NCI-H1694 (cell line): Measurements from ENCODE around the gene UVRAG.

ENCODE experiments used
- DNase-seq: peaks from one replicate; lab custom pipeline; 2025; lab: John Stamatoyannopoulos, UW

The UVRAG gene

DNA sequence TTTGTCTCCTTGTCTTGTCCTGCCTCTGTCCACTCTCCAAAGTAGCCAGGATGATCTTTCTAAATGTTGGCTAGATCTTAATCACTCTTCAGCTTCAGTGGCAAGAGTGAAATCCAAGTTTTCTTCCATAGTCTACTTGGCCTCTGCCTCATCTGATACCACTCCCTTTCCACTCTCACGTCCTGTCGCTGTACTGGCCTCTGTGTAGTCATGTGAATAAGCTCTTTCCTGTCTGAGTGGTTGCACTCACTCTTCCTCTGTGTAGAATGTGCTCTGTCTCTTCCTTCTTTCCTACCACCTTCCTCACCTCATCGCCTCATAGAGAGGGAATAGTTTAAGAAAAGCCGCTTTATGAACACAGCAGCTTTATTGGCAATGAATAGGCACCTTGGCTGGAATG lies 304.8 kb downstream of the UVRAG start:
- no peak for DNase-seq

DNA sequence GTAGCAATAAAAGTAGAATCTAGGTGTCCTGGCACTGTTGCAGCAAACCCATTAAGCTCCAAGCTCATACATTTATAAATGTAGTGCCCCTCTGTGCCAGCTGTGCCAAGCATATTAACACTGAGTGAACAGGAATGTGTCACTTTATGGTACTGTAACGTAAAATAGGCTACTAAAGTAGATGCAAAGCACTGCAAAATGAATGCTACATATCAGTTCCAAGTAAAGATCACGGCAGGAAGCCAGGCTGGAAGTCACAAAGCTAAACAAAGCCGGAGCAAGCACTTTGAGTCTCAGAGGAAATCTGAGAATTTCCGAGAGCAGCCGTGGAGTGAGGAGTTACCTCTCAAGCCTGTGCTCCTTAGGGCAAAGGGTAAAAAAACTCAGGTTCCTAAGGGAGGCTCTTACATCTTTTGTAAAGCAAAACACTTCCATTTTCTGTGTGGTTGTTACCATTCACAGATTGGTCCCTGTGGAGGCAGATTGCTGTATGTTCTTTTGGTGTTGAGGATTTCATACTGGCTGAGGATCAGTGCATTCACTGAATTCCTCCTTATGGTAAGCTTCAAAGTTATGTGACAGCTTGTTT lies 305.6 kb downstream of the UVRAG start:
- no peak for DNase-seq

DNA sequence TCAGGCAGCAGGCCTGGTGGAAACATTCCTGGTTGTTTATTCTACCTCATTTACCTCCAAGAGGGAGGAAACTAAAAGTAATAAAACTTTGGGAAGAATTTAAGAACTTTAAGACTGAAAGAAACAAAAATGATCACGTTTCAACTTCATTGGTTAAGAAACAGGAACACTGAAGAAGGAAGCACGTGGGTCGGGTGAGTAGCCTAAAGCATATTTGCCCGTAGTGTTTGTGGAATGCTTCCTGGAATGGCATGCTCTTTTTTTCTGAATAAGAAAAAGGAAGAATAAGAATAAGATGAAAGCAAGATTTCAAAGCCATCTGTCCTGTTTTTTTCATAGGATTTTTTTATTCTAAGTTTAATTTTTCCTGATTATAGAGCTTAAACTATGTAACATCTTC lies 308.2 kb downstream of the UVRAG start:
- no peak for DNase-seq

DNA sequence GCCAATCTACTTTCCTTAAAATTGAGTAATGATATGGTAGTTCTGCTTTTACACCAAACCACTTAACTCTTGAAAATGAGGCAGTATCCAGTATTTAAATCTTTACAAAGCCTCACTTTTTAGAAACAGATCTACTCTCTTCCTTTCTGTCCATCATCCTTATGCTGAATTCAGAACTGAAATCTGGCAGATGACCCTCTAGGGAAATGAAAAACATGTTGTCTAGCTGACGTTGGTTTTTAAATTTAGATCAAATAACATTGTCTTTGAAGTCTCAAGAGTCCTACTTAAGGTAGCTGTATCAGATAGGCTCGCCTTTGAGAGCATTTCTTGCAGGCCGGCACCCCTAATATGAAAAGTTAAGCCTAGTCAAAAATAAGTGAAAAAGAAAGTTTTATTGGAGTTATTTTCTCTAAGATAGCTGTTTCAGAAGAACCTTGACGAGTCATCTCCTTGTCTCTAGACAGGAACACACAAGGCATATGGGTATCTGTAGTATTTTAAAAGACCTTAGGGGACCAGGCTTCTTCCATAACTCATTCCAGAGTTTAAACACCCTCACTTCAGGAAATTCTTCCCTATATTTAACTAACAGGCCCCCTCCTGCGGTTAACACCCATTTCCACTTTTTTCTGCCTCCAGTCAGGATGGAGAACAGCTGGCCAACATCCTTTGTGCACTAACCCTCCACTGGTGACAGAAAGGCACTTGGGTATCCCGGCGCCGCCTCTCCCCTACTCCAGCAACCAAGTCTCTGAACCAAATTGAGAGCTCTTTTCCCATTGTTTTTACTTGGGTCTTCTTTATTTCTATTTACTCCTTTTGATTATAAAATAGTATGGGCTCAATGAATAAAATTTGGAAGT lies 310.1 kb downstream of the UVRAG start:
- DNase-seq, result no peak

DNA sequence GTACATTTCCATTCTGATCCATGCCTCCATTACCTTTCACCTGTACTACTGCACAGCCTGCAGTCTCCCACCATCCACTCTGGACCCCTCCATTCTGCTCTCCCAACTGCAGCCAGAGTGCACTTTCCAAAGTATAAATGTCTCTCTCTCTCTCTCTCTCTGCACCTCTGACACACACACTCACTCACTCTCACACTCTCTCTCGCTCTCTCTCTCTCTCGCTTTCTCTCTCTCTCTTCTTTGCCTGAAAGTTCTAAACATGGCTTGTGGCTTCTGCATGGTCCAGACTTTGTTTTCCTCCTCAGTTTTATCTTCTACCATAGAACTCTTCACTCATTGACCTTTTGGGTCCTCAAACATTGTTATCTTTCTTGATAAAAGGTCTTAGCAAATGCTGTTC lies 314.7 kb downstream of the UVRAG start:
- no peak for DNase-seq

DNA sequence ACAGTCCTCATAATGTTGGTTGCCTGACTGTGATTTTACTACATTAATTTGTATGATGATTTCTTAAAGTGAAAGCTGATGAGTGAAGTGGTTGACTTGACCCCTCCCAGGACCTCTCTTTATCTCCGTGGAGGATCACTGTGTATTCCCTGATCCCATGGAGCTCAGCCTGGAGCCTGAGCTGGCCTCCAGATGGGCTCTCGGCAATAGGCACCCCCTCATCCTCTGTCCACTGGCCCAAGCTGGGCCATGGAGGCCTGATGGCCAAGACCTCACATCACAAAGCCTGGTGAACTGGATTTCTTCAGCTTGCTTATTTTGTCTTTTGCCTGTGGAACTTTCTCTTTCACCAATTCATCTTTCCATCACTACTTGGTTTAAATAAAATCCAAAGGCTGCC lies 316.1 kb downstream of the UVRAG start:
- no peak for DNase-seq

GRCh38 chr11:76131671-76132631 lies 316.9 kb downstream of the UVRAG start:
- no peak for DNase-seq

DNA sequence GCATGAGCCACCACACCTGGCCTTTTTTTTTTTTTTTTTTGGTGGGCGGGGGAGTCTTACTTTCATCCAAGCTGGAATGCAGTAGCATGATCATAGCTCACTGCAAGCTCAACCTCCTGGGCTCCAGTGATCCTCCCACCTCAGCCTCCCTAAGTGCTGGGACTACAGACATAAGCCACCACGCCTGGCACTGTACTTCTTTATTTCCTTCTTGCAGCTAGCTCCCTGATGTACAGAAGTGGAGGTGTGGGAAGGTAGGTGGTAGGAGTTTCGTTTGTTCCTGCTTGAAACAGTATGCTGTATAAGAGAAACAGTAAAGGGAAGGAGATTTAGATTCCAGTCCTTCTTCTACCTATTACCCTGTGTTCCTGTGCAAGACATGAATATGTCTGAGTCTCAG lies 319.2 kb downstream of the UVRAG start:
- no peak for DNase-seq

GRCh38 chr11:76135491-76135890 lies 320.5 kb downstream of the UVRAG start:
- peak; percentile 24 for DNase-seq

- DNase-seq, result no peak
Measured at GRCh38 chr11:76139314-76139713, 324.3 kb downstream of the UVRAG start.

DNA sequence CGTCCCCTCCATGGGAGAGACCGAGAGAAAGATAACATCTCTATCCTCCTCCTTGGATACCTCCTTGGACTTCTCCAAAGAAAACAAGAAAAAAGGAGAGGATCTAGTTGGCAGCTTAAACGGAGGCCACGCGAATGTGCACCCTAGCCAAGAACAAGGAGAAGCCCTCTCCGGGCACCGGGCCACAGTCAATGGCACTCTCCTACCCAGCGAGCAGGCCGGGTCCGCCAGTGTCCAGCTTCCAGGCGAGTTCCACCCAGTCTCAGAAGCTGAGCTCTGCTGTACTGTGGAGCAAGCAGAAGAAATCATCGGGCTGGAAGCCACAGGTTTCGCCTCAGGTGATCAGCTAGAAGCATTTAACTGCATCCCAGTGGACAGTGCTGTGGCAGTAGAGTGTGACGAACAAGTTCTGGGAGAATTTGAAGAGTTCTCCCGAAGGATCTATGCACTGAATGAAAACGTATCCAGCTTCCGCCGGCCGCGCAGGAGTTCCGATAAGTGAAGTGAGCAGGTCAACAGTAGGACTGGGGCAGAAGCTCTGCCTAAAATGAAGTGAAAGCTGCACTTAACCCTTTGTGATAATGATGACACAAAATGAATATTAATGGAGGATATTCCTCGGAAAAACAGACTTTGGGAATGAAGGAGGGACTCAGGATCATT lies 326.0 kb downstream of the UVRAG start:
- DNase-seq, result no peak

DNA sequence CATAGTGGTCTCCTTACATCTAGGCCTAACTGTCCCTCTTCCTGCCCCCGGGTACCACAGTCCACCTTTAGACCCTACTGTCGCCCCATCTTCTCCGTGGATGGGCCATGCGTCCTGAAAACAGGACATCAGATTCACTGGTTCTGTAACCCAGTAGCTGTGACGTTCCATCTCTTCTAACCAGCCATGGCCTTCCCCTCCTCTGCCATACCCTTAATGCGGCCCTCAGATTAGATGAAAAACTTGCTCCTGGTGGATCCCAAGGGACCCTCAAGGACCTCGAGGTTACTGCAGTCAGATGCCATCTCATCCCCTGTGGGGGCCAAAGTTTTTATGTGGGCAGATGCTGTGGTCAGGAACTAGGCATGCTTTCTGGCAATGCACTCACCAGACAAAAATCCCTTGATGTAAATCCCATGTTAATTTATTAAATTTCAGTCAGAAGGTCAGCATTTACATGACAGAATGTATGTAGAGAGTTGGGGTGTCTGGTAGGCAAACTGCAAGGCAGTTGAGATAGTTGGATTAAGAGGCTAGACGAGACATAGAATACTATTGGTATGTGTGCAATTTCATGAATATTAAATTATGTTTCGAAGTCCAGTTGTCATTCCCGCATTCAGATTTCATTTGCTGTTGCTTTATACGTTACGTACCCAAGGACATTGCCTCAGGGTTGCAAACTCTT lies 327.0 kb downstream of the UVRAG start:
- DNase-seq, result no peak

- DNase-seq, result no peak
Measured at GRCh38 chr11:76143274-76143673, 328.3 kb downstream of the UVRAG start.

DNA sequence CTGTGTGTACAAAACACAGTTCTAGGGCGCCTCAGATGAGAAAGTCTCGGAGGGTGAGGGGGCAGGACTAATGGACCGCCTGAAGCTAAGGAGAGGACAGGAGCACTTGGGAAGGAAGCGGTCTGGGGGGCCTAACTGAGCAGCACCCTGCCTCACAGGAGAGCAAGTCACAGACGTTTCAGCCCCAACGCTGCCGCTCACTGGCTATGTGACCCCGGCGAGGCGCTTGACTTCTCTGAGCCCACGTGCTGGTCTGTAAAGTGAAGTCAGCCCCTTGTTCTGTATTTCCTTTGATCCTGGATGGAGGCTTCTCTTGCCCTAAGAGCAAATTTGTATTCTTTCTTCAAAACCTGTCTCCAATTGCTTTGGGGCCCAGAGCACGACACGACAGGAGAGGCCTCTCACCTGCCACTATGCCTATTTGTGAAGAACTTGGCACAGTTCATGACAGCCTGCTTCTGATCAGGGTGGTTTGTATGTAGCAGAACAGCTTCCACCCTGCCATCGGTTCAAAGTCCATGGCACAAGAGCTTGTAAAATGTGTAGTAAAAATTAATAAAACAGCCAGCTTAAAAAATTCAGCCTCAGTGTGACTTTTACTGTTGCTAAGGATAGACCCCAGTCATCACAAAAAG lies 332.2 kb downstream of the UVRAG start:
- no peak for DNase-seq

GRCh38 chr11:76148231-76148630 lies 333.2 kb downstream of the UVRAG start:
- no peak for DNase-seq

GRCh38 chr11:76148941-76149613 lies 334.1 kb downstream of the UVRAG start:
- DNase-seq, result no peak

GRCh38 chr11:76149713-76150112 lies 334.7 kb downstream of the UVRAG start:
- no peak for DNase-seq

- DNase-seq, result no peak
Measured at GRCh38 chr11:76150141-76150540, 335.1 kb downstream of the UVRAG start.

DNA sequence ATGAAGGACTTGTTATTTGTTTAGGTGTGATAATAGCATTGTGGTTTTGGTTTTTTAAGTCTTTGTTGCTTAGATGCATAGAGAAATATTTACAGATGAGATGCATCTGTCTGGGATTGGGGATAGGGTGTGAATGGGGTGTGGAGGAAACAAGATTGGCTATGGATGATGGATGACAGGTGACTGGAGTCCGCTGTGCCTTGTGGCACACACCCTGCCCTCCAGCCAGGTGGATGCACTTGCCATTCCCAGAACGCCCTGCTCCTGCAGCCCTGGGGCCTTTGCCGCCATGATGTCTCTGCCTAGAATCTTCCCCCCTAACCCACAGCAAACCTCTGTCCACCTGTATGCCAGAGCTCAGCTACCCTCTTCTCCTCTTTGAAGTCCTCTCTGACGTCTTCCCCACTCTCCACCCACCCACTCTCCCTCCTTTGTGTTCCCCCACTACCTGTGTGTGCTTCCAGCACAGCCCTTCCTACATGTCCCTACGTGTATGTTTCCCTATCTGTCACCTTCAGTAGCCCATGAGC lies 336.6 kb downstream of the UVRAG start:
- DNase-seq, result no peak

- no peak for DNase-seq
Measured at GRCh38 chr11:76152086-76152681, 337.2 kb downstream of the UVRAG start.
